GM23338 (cell line): ENCODE data around the gene PPP2R5D. TPM values are rescaled to one million over a fixed set of nuclear protein-coding genes. Genes with fewer than 3 reads are reported as not detected.

Experiments used
- ATAC-seq: fragments of 200-7000 bp; cut with Tn5 transposase; 3 replicates; pipeline ENCODE4 v1.9.1; 2020
- DNase-seq: peaks from one replicate; pipeline ENCODE4 v3.0.0-alpha.2; 2015; ENCODE audit warnings: low spot score
- H2AFZ ChIP-seq: fragments of 200-600 bp; sonication (generic); 2 replicates; pipeline ENCODE4 v1.8.0; 2016; ENCODE audit warnings: antibody characterized with exemption, mild to moderate bottlenecking, moderate library complexity
- H3F3A ChIP-seq: fragments of 200-600 bp; sonication (generic); replicated peaks from 2 replicates; pipeline ENCODE4 v1.8.0; 2017; ENCODE audit warnings: antibody characterized with exemption, mixed run types, low read depth
- H3K27ac ChIP-seq: fragments of 200-600 bp; sonication (generic); 2 replicates; pipeline ENCODE4 v1.6.1; 2016; ENCODE audit warnings: low read depth
- H3K27me3 ChIP-seq: fragments of 200-600 bp; sonication (generic); 2 replicates; pipeline ENCODE4 v1.8.0; 2016; ENCODE audit warnings: mild to moderate bottlenecking, mixed run types, moderate library complexity; ENCODE audit not compliant: insufficient read depth
- H3K36me3 ChIP-seq: fragments of 200-600 bp; sonication (generic); 2 replicates; pipeline ENCODE4 v1.8.0; 2016; ENCODE audit warnings: mild to moderate bottlenecking; ENCODE audit not compliant: insufficient read depth
- H3K4me1 ChIP-seq: fragments of 200-600 bp; sonication (generic); 2 replicates; pipeline ENCODE4 v1.8.0; 2016; ENCODE audit warnings: mild to moderate bottlenecking, moderate library complexity; ENCODE audit not compliant: insufficient read depth
- H3K4me2 ChIP-seq: fragments of 200-600 bp; sonication (generic); 2 replicates; pipeline ENCODE4 v1.7.1; 2017; ENCODE audit warnings: mixed run types
- H3K4me3 ChIP-seq: fragments of 200-600 bp; sonication (generic); 2 replicates; pipeline ENCODE4 v1.6.1; 2016; ENCODE audit warnings: mixed run types
- H3K79me2 ChIP-seq: fragments of 200-600 bp; sonication (generic); replicated peaks from 2 replicates; pipeline ENCODE4 v1.8.0; 2017; ENCODE audit warnings: mild to moderate bottlenecking; ENCODE audit not compliant: insufficient read depth
- H3K9me2 ChIP-seq: fragments of 200-600 bp; sonication (generic); 2 replicates; pipeline ENCODE4 v1.8.0; 2017; ENCODE audit not compliant: insufficient read depth
- H4K20me1 ChIP-seq: fragments of 200-600 bp; sonication (generic); replicated peaks from 2 replicates; pipeline ENCODE4 v1.8.0; 2017; ENCODE audit warnings: mild to moderate bottlenecking; ENCODE audit not compliant: insufficient read depth
- H3K27ac Mint-ChIP-seq: 2 replicates; pipeline ENCODE4 v1.8.0; 2020; ENCODE audit warnings: inconsistent platforms, mild to moderate bottlenecking, moderate library complexity, mixed read lengths
- H3K27me3 Mint-ChIP-seq: 3 replicates; pipeline ENCODE4 v1.8.0; 2022; ENCODE audit warnings: low read depth, mild to moderate bottlenecking, moderate library complexity, mixed read lengths, inconsistent platforms; ENCODE audit not compliant: insufficient read depth, poor library complexity
- H3K36me3 Mint-ChIP-seq: 3 replicates; pipeline ENCODE4 v1.8.0; 2021; ENCODE audit warnings: low read depth, mild to moderate bottlenecking, inconsistent platforms, moderate library complexity, mixed read lengths
- H3K4me1 Mint-ChIP-seq: 3 replicates; pipeline ENCODE4 v1.8.0; 2020; ENCODE audit warnings: mild to moderate bottlenecking, inconsistent platforms, mixed read lengths
- H3K4me3 Mint-ChIP-seq: 3 replicates; pipeline ENCODE4 v1.8.0; 2021; ENCODE audit warnings: moderate library complexity, mild to moderate bottlenecking, inconsistent platforms, mixed read lengths
- H3K9me3 Mint-ChIP-seq: 3 replicates; pipeline ENCODE4 v1.8.0; 2020; ENCODE audit warnings: moderate library complexity, mild to moderate bottlenecking, inconsistent platforms, mixed read lengths
- CREB1 ChIP-seq: fragments of 250-450 bp; sonication (Bioruptor Pico); IDR thresholded peaks from 2 replicates; pipeline ENCODE4 v1.5.0; 2020; ENCODE audit warnings: low read depth, mild to moderate bottlenecking, moderate library complexity
- EZH2 ChIP-seq: fragments of 200-600 bp; sonication (generic); IDR thresholded peaks from one replicate; pipeline ENCODE4 v1.8.0; 2017; ENCODE audit warnings: antibody characterized with exemption, mild to moderate bottlenecking, low read depth; ENCODE audit not compliant: unreplicated experiment
- EZH2phosphoT487 ChIP-seq: fragments of 200-600 bp; sonication (generic); IDR thresholded peaks from one replicate; pipeline ENCODE4 v1.8.1; 2018; ENCODE audit warnings: antibody characterized with exemption; ENCODE audit not compliant: unreplicated experiment
- JUNB ChIP-seq: IDR thresholded peaks from one replicate; pipeline ENCODE4 v1.6.1; 2016; ENCODE audit warnings: antibody characterized with exemption; ENCODE audit not compliant: unreplicated experiment
- NANOG ChIP-seq: IDR thresholded peaks from 2 replicates; pipeline ENCODE4 v1.6.1; 2016; ENCODE audit warnings: antibody characterized with exemption, borderline replicate concordance
- POLR2AphosphoS5 ChIP-seq: IDR thresholded peaks from 2 replicates; pipeline ENCODE4 v1.6.1; 2016; ENCODE audit warnings: antibody characterized with exemption, low read depth
- ZNF114 ChIP-seq: fragments of 250-450 bp; sonication (Bioruptor Pico); IDR thresholded peaks from 2 replicates; pipeline ENCODE4 v1.5.0; 2020; ENCODE audit warnings: mild to moderate bottlenecking, moderate library complexity
- long read RNA-seq: library from polyadenylated mRNA; unstranded; transcript quantifications from one replicate; pipeline ENCODE4 v2.0.0, GENCODE V29; 2020; ENCODE audit not compliant: unreplicated experiment
- polyA plus RNA-seq: library from polyadenylated mRNA; unstranded; fragments of >200 nt; fragmentation: Nextera tagmentation; extraction: Ambion mirVana; gene quantifications from 2 replicates; pipeline ENCODE4 v1.2.1, GENCODE V29; 2016
- total RNA-seq: library from RNA; depleted of rRNA; stranded (reverse); fragments of >200 nt; shearing (Covaris generic); gene quantifications from 2 replicates; pipeline ENCODE4 v1.2.3, GENCODE V29; 2014; rRNA removed
- TF ChIP-seq, protein P1 (sequence below), 2 experiments: fragments of 200-600 bp in 1 of 2; sonication (generic) in 1 of 2; conservative IDR thresholded peaks; 2 replicates each; pipeline versions ENCODE4 v1.5.1 to v1.6.1; 2016 to 2017; ENCODE audit warnings: antibody characterized with exemption in 2 of 2, low read depth in 2 of 2, mild to moderate bottlenecking in 2 of 2, moderate library complexity in 1 of 2
- TF ChIP-seq, protein P2 (sequence below): fragments of 250-450 bp; sonication (Bioruptor Pico); IDR thresholded peaks from 2 replicates; pipeline ENCODE4 v1.5.0; 2020; ENCODE audit warnings: mild to moderate bottlenecking, moderate library complexity
- TF ChIP-seq, protein P3 (sequence below): IDR thresholded peaks from one replicate; pipeline ENCODE4 v1.6.1; 2018; ENCODE audit warnings: antibody characterized with exemption; ENCODE audit not compliant: unreplicated experiment
- TF ChIP-seq, protein P4 (sequence below): IDR thresholded peaks from 2 replicates; pipeline ENCODE4 v1.6.1; 2016; ENCODE audit warnings: antibody characterized with exemption

Gene PPP2R5D
- 49.9 and 55.3 TPM in 2 replicates for total RNA-seq
- polyA plus RNA-seq: 16.5 and 20.0 TPM in 2 replicates
- long read RNA-seq, partial matches to known transcripts: 9 of 15 reads
- long read RNA-seq, other reads (novel, unspliced or antisense): 2 of 15 reads

DNA sequence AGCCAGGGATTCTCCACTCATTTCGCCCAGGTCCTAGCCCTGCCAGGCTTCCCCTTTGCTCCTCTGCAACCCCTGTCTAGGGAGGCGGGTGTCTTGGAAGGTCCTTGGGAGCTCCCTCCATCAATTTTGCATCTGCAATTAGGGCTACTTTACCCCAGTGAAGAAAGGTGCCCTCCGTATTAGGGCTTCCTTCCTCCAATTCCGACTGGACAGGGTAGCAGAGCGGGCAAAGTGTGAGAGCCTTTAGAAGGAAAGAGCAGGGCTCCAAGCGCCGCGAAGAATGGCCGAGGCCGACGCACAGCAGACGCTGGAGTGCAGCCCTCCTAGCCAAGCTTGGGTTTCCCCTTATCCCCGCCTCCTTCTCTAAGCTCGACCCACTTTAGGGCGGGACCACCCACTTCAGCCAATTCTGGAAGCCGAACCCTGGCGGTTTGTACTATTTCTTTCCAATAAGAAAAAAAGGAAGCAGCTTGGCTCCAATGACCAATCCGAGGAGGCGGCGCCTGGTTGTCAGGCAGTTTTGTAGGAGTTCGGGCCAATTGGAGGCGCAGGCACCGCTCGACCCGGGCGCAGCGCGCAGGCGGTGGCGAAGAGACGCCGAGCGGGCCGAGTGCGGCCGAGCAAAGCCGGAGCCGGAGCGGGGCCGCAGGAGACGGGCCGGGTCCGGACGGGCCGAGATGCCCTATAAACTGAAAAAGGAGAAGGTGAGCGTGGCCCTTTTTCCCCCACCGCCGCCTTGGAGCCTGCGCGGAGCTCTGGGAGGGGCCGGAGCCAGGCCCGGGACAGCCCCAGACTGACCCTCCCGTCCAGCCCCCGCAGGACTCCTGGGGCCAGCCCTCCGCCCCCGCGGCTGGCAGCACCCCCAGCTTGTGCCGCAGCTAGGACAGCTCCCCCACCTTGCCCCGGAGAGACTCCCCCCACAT is at the start of gene PPP2R5D:
Gene PPP2R5D, plus strand, starts transcription at position 570 of the 923 bp plus-strand sequence. Its CDS starts 108 bp downstream, at position 678.
- peak; percentile 92 for ATAC-seq
- H3K27ac Mint-ChIP-seq: peak within 1 kb of the TSS; percentile 82

More for the DNA sequence above, at the start of gene PPP2R5D:
- Histone ChIP-seq H3K27ac (peak within 1 kb of the TSS; percentile 85; the same call in 1 of the 2 replicates), H3K9me2 (no peaks in the 10 kb centered on the region), H4K20me1 (peaks cover 5% of the 10 kb centered on the region; the same call in 1 of the 2 replicates), H2AFZ (peak within 1 kb of the TSS; percentile 30; the same call in 1 of the 2 replicates), H3K27me3 (no peaks in the 10 kb centered on the region), H3K36me3 (0 out of 2 replicates have a peak, but pooled peaks cover 2% of the 10 kb centered on the region), H3K79me2 (peaks cover 17% of the 10 kb centered on the region), H3K4me1 (peaks cover 17% of the 10 kb centered on the region), H3K4me2 (peak within 1 kb of the TSS; percentile 88), H3K4me3 (peak within 1 kb of the TSS; percentile 73), H3F3A (peaks cover 12% of the 10 kb centered on the region; the same call in 1 of the 2 replicates)
- peaks cover 12% of the 10 kb centered on the region for H3K27me3 Mint-ChIP-seq
- no peaks in the 10 kb centered on the region for H3K9me3 Mint-ChIP-seq
- TF ChIP-seq POLR2AphosphoS5: peak; percentile 97
- TF ChIP-seq, protein P1, sequence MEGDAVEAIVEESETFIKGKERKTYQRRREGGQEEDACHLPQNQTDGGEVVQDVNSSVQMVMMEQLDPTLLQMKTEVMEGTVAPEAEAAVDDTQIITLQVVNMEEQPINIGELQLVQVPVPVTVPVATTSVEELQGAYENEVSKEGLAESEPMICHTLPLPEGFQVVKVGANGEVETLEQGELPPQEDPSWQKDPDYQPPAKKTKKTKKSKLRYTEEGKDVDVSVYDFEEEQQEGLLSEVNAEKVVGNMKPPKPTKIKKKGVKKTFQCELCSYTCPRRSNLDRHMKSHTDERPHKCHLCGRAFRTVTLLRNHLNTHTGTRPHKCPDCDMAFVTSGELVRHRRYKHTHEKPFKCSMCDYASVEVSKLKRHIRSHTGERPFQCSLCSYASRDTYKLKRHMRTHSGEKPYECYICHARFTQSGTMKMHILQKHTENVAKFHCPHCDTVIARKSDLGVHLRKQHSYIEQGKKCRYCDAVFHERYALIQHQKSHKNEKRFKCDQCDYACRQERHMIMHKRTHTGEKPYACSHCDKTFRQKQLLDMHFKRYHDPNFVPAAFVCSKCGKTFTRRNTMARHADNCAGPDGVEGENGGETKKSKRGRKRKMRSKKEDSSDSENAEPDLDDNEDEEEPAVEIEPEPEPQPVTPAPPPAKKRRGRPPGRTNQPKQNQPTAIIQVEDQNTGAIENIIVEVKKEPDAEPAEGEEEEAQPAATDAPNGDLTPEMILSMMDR (conservative IDR thresholded peaks at IDR 0.05; ENCODE audit: low read depth in 2 of 2): no peak
- no peak for TF ChIP-seq JUNB
- TF ChIP-seq ZNF114 (CRISPR knock-in tag): no peak
- peak; percentile 1; the same call in 1 of the 2 replicates for TF ChIP-seq CREB1 (CRISPR knock-in tag)
- no peak for TF ChIP-seq NANOG
- TF ChIP-seq, protein P2, sequence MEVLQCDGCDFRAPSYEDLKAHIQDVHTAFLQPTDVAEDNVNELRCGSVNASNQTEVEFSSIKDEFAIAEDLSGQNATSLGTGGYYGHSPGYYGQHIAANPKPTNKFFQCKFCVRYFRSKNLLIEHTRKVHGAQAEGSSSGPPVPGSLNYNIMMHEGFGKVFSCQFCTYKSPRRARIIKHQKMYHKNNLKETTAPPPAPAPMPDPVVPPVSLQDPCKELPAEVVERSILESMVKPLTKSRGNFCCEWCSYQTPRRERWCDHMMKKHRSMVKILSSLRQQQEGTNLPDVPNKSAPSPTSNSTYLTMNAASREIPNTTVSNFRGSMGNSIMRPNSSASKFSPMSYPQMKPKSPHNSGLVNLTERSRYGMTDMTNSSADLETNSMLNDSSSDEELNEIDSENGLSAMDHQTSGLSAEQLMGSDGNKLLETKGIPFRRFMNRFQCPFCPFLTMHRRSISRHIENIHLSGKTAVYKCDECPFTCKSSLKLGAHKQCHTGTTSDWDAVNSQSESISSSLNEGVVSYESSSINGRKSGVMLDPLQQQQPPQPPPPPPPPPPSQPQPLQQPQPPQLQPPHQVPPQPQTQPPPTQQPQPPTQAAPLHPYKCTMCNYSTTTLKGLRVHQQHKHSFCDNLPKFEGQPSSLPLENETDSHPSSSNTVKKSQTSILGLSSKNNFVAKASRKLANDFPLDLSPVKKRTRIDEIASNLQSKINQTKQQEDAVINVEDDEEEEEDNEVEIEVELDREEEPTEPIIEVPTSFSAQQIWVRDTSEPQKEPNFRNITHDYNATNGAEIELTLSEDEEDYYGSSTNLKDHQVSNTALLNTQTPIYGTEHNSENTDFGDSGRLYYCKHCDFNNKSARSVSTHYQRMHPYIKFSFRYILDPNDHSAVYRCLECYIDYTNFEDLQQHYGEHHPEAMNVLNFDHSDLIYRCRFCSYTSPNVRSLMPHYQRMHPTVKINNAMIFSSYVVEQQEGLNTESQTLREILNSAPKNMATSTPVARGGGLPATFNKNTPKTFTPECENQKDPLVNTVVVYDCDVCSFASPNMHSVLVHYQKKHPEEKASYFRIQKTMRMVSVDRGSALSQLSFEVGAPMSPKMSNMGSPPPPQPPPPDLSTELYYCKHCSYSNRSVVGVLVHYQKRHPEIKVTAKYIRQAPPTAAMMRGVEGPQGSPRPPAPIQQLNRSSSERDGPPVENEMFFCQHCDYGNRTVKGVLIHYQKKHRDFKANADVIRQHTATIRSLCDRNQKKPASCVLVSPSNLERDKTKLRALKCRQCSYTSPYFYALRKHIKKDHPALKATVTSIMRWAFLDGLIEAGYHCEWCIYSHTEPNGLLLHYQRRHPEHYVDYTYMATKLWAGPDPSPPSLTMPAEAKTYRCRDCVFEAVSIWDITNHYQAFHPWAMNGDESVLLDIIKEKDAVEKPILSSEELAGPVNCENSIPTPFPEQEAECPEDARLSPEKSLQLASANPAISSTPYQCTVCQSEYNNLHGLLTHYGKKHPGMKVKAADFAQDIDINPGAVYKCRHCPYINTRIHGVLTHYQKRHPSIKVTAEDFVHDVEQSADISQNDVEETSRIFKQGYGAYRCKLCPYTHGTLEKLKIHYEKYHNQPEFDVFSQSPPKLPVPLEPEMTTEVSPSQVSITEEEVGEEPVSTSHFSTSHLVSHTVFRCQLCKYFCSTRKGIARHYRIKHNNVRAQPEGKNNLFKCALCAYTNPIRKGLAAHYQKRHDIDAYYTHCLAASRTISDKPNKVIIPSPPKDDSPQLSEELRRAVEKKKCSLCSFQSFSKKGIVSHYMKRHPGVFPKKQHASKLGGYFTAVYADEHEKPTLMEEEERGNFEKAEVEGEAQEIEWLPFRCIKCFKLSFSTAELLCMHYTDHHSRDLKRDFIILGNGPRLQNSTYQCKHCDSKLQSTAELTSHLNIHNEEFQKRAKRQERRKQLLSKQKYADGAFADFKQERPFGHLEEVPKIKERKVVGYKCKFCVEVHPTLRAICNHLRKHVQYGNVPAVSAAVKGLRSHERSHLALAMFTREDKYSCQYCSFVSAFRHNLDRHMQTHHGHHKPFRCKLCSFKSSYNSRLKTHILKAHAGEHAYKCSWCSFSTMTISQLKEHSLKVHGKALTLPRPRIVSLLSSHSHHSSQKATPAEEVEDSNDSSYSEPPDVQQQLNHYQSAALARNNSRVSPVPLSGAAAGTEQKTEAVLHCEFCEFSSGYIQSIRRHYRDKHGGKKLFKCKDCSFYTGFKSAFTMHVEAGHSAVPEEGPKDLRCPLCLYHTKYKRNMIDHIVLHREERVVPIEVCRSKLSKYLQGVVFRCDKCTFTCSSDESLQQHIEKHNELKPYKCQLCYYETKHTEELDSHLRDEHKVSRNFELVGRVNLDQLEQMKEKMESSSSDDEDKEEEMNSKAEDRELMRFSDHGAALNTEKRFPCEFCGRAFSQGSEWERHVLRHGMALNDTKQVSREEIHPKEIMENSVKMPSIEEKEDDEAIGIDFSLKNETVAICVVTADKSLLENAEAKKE (CRISPR knock-in tag): no peak
- TF ChIP-seq, protein P3, sequence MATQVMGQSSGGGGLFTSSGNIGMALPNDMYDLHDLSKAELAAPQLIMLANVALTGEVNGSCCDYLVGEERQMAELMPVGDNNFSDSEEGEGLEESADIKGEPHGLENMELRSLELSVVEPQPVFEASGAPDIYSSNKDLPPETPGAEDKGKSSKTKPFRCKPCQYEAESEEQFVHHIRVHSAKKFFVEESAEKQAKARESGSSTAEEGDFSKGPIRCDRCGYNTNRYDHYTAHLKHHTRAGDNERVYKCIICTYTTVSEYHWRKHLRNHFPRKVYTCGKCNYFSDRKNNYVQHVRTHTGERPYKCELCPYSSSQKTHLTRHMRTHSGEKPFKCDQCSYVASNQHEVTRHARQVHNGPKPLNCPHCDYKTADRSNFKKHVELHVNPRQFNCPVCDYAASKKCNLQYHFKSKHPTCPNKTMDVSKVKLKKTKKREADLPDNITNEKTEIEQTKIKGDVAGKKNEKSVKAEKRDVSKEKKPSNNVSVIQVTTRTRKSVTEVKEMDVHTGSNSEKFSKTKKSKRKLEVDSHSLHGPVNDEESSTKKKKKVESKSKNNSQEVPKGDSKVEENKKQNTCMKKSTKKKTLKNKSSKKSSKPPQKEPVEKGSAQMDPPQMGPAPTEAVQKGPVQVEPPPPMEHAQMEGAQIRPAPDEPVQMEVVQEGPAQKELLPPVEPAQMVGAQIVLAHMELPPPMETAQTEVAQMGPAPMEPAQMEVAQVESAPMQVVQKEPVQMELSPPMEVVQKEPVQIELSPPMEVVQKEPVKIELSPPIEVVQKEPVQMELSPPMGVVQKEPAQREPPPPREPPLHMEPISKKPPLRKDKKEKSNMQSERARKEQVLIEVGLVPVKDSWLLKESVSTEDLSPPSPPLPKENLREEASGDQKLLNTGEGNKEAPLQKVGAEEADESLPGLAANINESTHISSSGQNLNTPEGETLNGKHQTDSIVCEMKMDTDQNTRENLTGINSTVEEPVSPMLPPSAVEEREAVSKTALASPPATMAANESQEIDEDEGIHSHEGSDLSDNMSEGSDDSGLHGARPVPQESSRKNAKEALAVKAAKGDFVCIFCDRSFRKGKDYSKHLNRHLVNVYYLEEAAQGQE: no peak
- TF ChIP-seq EZH2: no peak
- no peak for TF ChIP-seq EZH2phosphoT487
- TF ChIP-seq, protein P4, sequence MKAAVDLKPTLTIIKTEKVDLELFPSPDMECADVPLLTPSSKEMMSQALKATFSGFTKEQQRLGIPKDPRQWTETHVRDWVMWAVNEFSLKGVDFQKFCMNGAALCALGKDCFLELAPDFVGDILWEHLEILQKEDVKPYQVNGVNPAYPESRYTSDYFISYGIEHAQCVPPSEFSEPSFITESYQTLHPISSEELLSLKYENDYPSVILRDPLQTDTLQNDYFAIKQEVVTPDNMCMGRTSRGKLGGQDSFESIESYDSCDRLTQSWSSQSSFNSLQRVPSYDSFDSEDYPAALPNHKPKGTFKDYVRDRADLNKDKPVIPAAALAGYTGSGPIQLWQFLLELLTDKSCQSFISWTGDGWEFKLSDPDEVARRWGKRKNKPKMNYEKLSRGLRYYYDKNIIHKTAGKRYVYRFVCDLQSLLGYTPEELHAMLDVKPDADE: no peak
- DNase-seq: peak; percentile 100
- H3K4me3 Mint-ChIP-seq: peak within 1 kb of the TSS; percentile 88
- peaks cover 6% of the 10 kb centered on the region; the same call in 1 of the 3 replicates for H3K36me3 Mint-ChIP-seq
- peaks cover 24% of the 10 kb centered on the region for H3K4me1 Mint-ChIP-seq
